Mesenchymal stem cell (in vitro differentiated cells and primary cell): ENCODE results near the gene RPS28.

Experiments
- DNase-seq: peaks from one replicate; pipeline ENCODE4 v3.0.0-alpha.2; 2013
- H2AFZ ChIP-seq: one replicate; pipeline ENCODE4 v1.6.1; 2013; ENCODE audit warnings: low read depth, mild to moderate bottlenecking, control low read depth, inconsistent platforms, low read length, moderate library complexity
- H2AK5ac ChIP-seq: 2 replicates; pipeline ENCODE4 v1.6.1; 2013; ENCODE audit warnings: low read length, moderate library complexity, mild to moderate bottlenecking, inconsistent platforms; ENCODE audit not compliant: severe bottlenecking
- H2BK120ac ChIP-seq: one replicate; pipeline ENCODE4 v1.6.1; 2013; ENCODE audit warnings: low read depth, mild to moderate bottlenecking, inconsistent platforms, low read length, moderate library complexity
- H2BK12ac ChIP-seq, 2 experiments: one replicate each; pipeline ENCODE4 v1.6.1; 2013; ENCODE audit warnings: inconsistent platforms in 2 of 2, low read length in 2 of 2, mild to moderate bottlenecking in 2 of 2, moderate library complexity in 2 of 2, control low read depth in 1 of 2
- H2BK15ac ChIP-seq: one replicate; pipeline ENCODE4 v1.6.1; 2013; ENCODE audit warnings: mild to moderate bottlenecking, low read depth, inconsistent platforms; ENCODE audit not compliant: poor library complexity, severe bottlenecking
- H2BK5ac ChIP-seq: 2 replicates; pipeline ENCODE4 v1.6.1; 2013; ENCODE audit warnings: low read depth, mild to moderate bottlenecking, low read length, control low read depth, inconsistent platforms; ENCODE audit not compliant: poor library complexity, severe bottlenecking
- H3K14ac ChIP-seq, 2 experiments: one replicate each; pipeline ENCODE4 v1.6.1; 2013; ENCODE audit warnings: inconsistent platforms in 2 of 2, low read length in 2 of 2, control low read depth in 1 of 2, mild to moderate bottlenecking in 1 of 2, moderate library complexity in 1 of 2
- H3K18ac ChIP-seq, 2 experiments: one replicate each; pipeline ENCODE4 v1.6.1; 2013; ENCODE audit warnings: inconsistent platforms in 2 of 2, low read length in 2 of 2, control low read depth in 1 of 2, low read depth in 1 of 2, mild to moderate bottlenecking in 1 of 2
- H3K23ac ChIP-seq, 2 experiments: one replicate each; pipeline ENCODE4 v1.6.1; 2013; ENCODE audit warnings: inconsistent platforms in 2 of 2, low read length in 2 of 2, mild to moderate bottlenecking in 2 of 2, moderate library complexity in 2 of 2, control low read depth in 1 of 2
- H3K27ac ChIP-seq: 2 replicates; pipeline ENCODE4 v1.5.1; 2013; ENCODE audit warnings: mild to moderate bottlenecking, moderate library complexity, low read length, control low read depth, inconsistent platforms; ENCODE audit not compliant: poor library complexity, severe bottlenecking
- H3K27me3 ChIP-seq, 2 experiments: 2 replicates each; pipeline versions ENCODE4 v1.6.1 to v1.7.0; 2013; ENCODE audit warnings: low read length in 2 of 2, mild to moderate bottlenecking in 2 of 2, moderate library complexity in 2 of 2, control low read depth in 1 of 2, inconsistent platforms in 1 of 2; ENCODE audit not compliant: control insufficient read depth in 1 of 2, insufficient read depth in 1 of 2
- H3K36me3 ChIP-seq, 2 experiments: 2 replicates each; pipeline versions ENCODE4 v1.6.1 to v1.7.0; 2013; ENCODE audit warnings: low read length in 2 of 2, control low read depth in 1 of 2, inconsistent platforms in 1 of 2, low read depth in 1 of 2, mild to moderate bottlenecking in 1 of 2; ENCODE audit not compliant: insufficient read depth in 2 of 2, control insufficient read depth in 1 of 2
- H3K4ac ChIP-seq, 2 experiments: one replicate each; pipeline ENCODE4 v1.6.1; 2013; ENCODE audit warnings: inconsistent platforms in 2 of 2, low read length in 2 of 2, mild to moderate bottlenecking in 2 of 2, moderate library complexity in 2 of 2, control low read depth in 1 of 2, low read depth in 1 of 2
- H3K4me1 ChIP-seq: 2 replicates; pipeline ENCODE4 v1.6.1; 2013; ENCODE audit warnings: low read depth, low read length, control low read depth; ENCODE audit not compliant: control insufficient read depth, insufficient read depth
- H3K4me2 ChIP-seq: 2 replicates; pipeline ENCODE4 v1.6.1; 2013; ENCODE audit warnings: low read length, mild to moderate bottlenecking, inconsistent platforms; ENCODE audit not compliant: poor library complexity, severe bottlenecking
- H3K4me3 ChIP-seq, 2 experiments: 2 replicates each; pipeline versions ENCODE4 v1.5.1 to v1.7.0; 2013; ENCODE audit warnings: low read length in 2 of 2, mild to moderate bottlenecking in 2 of 2, control low read depth in 1 of 2, low read depth in 1 of 2; ENCODE audit not compliant: insufficient read depth in 1 of 2
- H3K79me1 ChIP-seq: replicated peaks from 2 replicates; pipeline ENCODE4 v1.6.1; 2013; ENCODE audit warnings: mild to moderate bottlenecking, control low read depth, low read length, inconsistent platforms; ENCODE audit not compliant: poor library complexity, severe bottlenecking
- H3K9ac ChIP-seq: 2 replicates; pipeline ENCODE4 v1.7.0; 2013; ENCODE audit warnings: mild to moderate bottlenecking, low read length, moderate library complexity
- H3K9me3 ChIP-seq: 2 replicates; pipeline ENCODE4 v1.7.0; 2013; ENCODE audit warnings: mild to moderate bottlenecking, low read length; ENCODE audit not compliant: control insufficient read depth
- H4K8ac ChIP-seq: one replicate; pipeline ENCODE4 v1.6.1; 2013; ENCODE audit warnings: inconsistent platforms, mild to moderate bottlenecking, low read length, moderate library complexity
- H4K91ac ChIP-seq: one replicate; pipeline ENCODE4 v1.6.1; 2013; ENCODE audit warnings: mild to moderate bottlenecking, low read length, inconsistent platforms
- WGBS: methylation state at CpG from one replicate; pipeline ENCODE4 v1.1.7; 2013; ENCODE audit warnings: mixed read lengths; 5-methylcytosine and 5-hydroxymethylcytosine counted together

Gene RPS28

DNA sequence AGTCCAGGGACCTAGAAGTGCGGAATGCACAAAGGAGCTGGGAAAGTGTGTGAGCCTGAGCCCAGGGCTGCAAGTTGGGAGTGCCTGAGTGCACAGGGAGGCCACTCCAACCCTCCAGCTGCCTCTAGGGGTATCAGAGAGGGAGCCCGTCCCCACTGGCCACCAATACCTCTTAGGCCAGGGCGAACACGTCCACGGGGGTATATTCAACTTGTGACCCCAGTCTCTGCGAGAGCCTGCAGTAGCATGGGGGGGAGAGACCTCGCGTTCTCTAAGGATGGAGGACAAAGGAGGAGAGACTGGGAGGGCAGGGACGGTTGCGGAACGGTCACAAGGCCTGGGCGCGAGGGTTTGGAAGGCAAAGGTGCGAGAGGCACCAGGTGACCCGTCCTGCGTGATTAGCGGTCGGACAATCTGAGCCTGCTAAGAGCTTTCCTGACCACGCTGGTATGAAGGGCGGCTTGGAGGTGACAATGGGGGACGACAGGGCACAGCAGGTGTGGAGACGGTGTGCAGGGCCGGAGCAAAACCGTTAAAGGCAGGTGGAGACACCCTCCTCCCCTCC lies 13.8 kb upstream of the RPS28 start:
- Histone ChIP-seq H2AK5ac (no peak overlapping the region), H3K27ac (no peak overlapping the region), H2BK15ac (no peak overlapping the region), H3K14ac (no peak overlapping the region), H3K27me3 (no peaks in the 10 kb centered on the region), H4K8ac (peak overlapping the region; percentile 42), H3K18ac (peak overlapping the region in 1 of 2 experiments; percentile 15), H3K36me3 (peaks cover 31 to 56% of the 10 kb centered on the region in 2 experiments), H4K91ac (no peak overlapping the region), H2AFZ (peak overlapping the region; percentile 74), H3K4me3 (peak overlapping the region; percentile 65 to 82), H2BK12ac (no peak overlapping the region), H2BK5ac (no peak overlapping the region), H3K9me3 (no peaks in the 10 kb centered on the region), H3K23ac (no peak overlapping the region), H3K4me1 (peaks cover 21% of the 10 kb centered on the region), H2BK120ac (no peak overlapping the region), H3K4me2 (peak overlapping the region; percentile 79), H3K4ac (no peak overlapping the region), H3K79me1 (peaks cover 14% of the 10 kb centered on the region), H3K9ac (peak overlapping the region; percentile 69)
- WGBS: 15% methylated on average over 24 of the region's 24 CpGs
- no peak for DNase-seq

GRCh38 chr19:8307965-8308866 lies 13.1 kb upstream of the RPS28 start, which contains the start of gene CD320:
Gene CD320 (minus strand): TSS chr19:8308358. CDS start chr19:8308290, 68 bp downstream.
- H3K27me3 ChIP-seq: no peaks in the 10 kb centered on the region
- H3K9me3 ChIP-seq: no peaks in the 10 kb centered on the region
- no peak within 1 kb of the TSS for H2BK5ac ChIP-seq
- peak within 1 kb of the TSS; percentile 74 for H2AFZ ChIP-seq
- peak within 1 kb of the TSS; percentile 69 for H3K9ac ChIP-seq
- H3K4me2 ChIP-seq: peak within 1 kb of the TSS; percentile 79
- H3K18ac ChIP-seq: peak within 1 kb of the TSS in 1 of 2 experiments; percentile 49
- H2AK5ac ChIP-seq: no peak within 1 kb of the TSS
- peaks cover 14% of the 10 kb centered on the region for H3K79me1 ChIP-seq
- no peak within 1 kb of the TSS for H2BK15ac ChIP-seq
- peak within 1 kb of the TSS in 1 of 2 experiments; percentile 27 for H3K4ac ChIP-seq
- under 1% methylated on average over 48 of the region's 63 CpGs for WGBS
- peak within 1 kb of the TSS; percentile 65 to 82 for H3K4me3 ChIP-seq
- H3K23ac ChIP-seq: peak within 1 kb of the TSS in 1 of 2 experiments; percentile 20
- H2BK120ac ChIP-seq: no peak within 1 kb of the TSS
- peaks cover 21% of the 10 kb centered on the region for H3K4me1 ChIP-seq
- H4K91ac ChIP-seq: no peak within 1 kb of the TSS
- no peak within 1 kb of the TSS for H2BK12ac ChIP-seq
- H3K14ac ChIP-seq: peak within 1 kb of the TSS in 1 of 2 experiments; percentile 29
- H3K36me3 ChIP-seq: peaks cover 33 to 61% of the 10 kb centered on the region in 2 experiments
- no peak within 1 kb of the TSS for H3K27ac ChIP-seq
- H4K8ac ChIP-seq: peak within 1 kb of the TSS; percentile 42
- DNase-seq: peak; percentile 92

GRCh38 chr19:8308891-8309291 lies 12.4 kb upstream of the RPS28 start:
- peaks cover 14% of the 10 kb centered on the region for H3K79me1 ChIP-seq
- H3K9ac ChIP-seq: peak overlapping the region; percentile 69
- H3K4me1 ChIP-seq: peaks cover 19% of the 10 kb centered on the region
- H3K4me2 ChIP-seq: peak overlapping the region; percentile 79
- 82% methylated on average over 14 of the region's 17 CpGs for WGBS
- no peak overlapping the region for H2BK15ac ChIP-seq
- peaks cover 40 to 59% of the 10 kb centered on the region in 2 experiments for H3K36me3 ChIP-seq
- no peak overlapping the region for H2AFZ ChIP-seq
- H2BK12ac ChIP-seq: no peak overlapping the region
- no peaks in the 10 kb centered on the region for H3K9me3 ChIP-seq
- H4K91ac ChIP-seq: no peak overlapping the region
- no peak overlapping the region for H3K18ac ChIP-seq
- no peak overlapping the region for H4K8ac ChIP-seq
- H3K27me3 ChIP-seq: no peaks in the 10 kb centered on the region
- H3K14ac ChIP-seq: no peak overlapping the region
- H2BK5ac ChIP-seq: no peak overlapping the region
- H3K23ac ChIP-seq: no peak overlapping the region
- DNase-seq: no peak
- H3K4me3 ChIP-seq: peak overlapping the region in 1 of 2 experiments; percentile 82
- H2BK120ac ChIP-seq: no peak overlapping the region
- H3K4ac ChIP-seq: no peak overlapping the region
- no peak overlapping the region for H2AK5ac ChIP-seq
- no peak overlapping the region for H3K27ac ChIP-seq
